GM04504 (cell line): ENCODE results near the gene NPFFR1.
"Not testable (repeated sequence)": the region's sequence is repeated elsewhere in the genome, so short reads cannot be mapped to it uniquely, and the experiment has no call there.

Experiments
- DNase-seq: peaks from one replicate; pipeline ENCODE4 v3.0.0-alpha.2; 2012; ENCODE audit warnings: low read depth

The NPFFR1 gene

DNA sequence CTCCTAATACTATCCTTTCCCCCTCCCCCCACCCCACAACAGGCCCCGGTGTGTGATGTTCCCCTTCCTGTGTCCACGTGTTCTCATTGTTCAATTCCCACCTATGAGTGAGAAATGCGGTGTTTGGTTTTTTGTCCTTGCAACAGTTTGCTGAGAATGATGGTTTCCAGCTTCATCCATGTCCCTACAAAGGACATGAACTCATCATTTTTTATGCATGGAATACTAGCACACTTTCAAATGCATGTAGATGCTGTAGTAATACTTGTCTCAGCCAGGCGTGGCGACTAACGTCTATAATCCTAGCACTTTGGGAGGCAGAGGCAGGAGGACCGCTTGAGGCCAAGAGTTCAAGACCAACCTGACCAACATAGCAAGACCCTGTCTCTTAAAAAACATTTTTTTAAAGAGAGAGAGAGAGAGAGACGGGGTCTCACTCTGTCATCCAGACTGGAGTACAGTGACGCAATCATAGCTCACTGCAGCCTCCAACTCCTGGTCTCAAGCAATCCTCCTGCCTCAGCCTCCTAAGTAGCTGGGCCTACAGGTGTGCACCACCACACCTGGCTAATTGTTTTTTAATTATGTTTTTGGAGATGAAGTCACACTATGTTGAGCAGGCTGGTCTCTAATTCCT lies 60.9 kb downstream of the NPFFR1 start:
- DNase-seq, result not testable (repeated sequence)

GRCh38 chr10:70222340-70222794 lies 61.4 kb downstream of the NPFFR1 start:
- DNase-seq, result no peak

DNA sequence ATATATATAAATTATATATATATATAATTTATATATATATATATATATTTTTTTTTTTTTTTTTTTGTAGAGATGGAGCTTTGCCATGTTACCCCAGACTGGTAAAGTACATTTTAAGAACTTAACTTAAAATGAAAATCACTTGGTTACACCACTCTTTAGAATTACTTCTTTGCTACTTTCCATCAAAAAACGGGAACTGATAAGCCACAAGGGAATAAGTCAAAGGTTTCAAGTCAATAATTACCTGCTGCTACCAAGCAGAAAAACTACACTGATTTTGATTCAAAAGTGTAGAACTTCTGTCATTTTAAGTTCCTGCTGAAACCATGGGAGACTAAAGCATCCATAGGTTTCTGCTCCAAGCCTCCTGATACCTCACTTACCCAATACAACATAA lies 62.8 kb downstream of the NPFFR1 start:
- DNase-seq, result no peak

DNA sequence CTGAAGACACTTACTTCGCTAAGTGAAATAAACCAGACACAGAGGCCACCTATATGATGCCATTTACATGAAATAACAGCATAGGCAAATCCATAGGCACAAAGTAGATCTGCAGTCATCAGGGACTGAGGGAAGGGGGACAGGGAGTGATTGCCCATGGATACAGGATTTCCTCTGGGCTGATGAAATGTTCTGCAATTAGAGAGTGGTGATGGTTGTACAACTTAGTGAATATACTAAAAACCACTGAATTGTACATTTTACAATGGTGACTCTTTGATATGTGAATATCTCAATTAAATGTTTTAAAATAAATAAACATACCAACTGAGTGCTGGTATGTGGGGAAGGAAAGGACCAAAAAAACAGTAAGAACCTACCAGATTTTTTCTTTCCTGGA lies 70.9 kb downstream of the NPFFR1 start:
- DNase-seq, result no peak

DNA sequence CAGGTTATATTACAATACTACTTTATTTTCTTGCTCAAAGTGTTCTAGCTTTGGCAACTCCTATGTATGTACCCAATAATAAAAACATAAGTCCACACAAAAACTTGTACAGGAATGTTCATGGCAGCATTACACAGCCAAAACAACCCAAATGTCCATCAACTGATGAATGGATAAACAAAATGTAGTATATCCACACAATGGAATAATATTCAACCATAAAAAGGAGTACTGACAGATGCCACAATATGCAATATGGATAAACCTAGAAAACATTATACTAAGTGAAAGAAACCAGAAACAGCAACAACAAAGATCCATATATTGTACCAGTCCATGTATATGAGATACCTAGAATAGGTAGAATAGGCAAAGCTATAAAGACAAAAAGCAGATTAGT lies 71.5 kb downstream of the NPFFR1 start:
- DNase-seq, result no peak

GRCh38 chr10:70206762-70207161 lies 77.0 kb downstream of the NPFFR1 start:
- no peak for DNase-seq

DNA sequence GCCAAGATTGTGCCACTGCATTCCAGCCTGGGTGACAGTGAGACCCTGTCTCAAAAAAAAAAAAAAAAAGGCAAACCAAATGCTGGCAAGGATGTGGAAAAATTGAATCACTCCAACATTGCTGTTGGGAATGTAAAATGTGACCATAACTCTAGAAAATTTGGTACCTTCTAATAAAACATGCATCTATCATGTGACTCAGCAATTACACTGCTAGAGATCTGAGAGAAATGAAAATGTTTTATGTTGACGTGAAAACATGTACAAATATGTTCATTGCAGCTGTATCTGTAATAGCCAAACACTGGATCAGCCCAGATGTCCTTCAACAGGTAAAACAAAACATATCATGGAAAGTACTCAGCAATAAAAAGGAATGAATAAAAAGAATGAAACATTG lies 82.7 kb downstream of the NPFFR1 start:
- no peak for DNase-seq

GRCh38 chr10:70198696-70199466 lies 84.9 kb downstream of the NPFFR1 start:
- DNase-seq, result no peak
